ENCODE data around the gene CD151. TPM values are rescaled to one million over a fixed set of nuclear protein-coding genes. Genes with fewer than 3 reads are reported as not detected.

The CD151 gene
- polyA plus RNA-seq, 1 experiment = 559 TPM

DNA sequence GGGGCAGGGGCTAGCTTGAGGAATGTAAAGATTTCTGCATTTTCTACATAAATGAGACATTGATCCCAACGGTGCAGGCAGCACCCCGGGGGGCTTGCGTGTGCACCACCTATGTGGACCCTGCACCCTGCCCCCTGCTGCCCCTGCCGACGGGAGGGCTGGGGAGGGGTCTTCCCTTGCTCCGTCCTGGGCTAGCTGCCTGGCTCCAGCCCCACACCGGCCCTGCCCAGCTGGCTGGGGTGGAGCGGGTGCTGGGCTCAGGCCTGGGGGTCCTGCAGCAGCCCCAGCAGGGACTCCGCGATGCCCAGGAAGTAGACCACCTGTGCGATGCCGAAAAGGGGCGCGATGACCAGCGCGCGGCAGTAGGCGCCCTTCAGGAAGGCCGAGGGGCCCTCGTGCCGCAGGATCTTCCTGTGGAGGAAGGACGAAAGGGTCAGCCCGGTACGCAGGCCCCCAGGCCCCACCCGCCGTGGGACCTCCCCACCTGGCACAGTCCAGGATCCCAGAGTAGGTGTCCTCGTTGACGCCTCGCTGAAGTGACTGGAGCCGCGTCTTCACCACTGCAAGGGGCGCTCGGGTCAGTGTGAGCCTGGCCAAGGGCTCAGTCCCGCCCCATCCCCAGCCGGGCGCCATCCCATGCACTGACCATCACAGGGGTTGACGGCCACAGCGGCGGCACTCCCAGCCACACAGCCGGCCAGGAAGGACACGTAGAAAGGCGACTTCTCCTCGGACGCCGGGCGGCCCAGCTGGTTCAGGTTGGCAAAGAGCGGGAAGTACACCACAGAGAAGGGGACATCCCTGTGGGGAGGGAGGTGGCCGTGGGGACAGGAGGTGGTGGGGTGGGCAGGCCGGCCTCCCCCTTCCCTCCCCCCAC lies 40.9 kb upstream of the CD151 start:
- H3K27ac ChIP-seq (ENCODE audit: low read depth, low read length) = no peak overlapping the region
- POLR2A ChIA-PET = no interaction called here
- TF ChIP-seq, protein P1, sequence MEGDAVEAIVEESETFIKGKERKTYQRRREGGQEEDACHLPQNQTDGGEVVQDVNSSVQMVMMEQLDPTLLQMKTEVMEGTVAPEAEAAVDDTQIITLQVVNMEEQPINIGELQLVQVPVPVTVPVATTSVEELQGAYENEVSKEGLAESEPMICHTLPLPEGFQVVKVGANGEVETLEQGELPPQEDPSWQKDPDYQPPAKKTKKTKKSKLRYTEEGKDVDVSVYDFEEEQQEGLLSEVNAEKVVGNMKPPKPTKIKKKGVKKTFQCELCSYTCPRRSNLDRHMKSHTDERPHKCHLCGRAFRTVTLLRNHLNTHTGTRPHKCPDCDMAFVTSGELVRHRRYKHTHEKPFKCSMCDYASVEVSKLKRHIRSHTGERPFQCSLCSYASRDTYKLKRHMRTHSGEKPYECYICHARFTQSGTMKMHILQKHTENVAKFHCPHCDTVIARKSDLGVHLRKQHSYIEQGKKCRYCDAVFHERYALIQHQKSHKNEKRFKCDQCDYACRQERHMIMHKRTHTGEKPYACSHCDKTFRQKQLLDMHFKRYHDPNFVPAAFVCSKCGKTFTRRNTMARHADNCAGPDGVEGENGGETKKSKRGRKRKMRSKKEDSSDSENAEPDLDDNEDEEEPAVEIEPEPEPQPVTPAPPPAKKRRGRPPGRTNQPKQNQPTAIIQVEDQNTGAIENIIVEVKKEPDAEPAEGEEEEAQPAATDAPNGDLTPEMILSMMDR (IDR thresholded peaks at IDR 0.05; ENCODE audit: low read depth, low read length) = no peak
- DNase-seq (ENCODE audit: low read depth, low spot score) = no peak
- H3K27me3 ChIP-seq (ENCODE audit: control insufficient read depth, insufficient read depth, low read length) = no peaks in the 10 kb centered on the region
- CTCF ChIA-PET = no interaction called here
- no peak overlapping the region for H3K4me3 ChIP-seq (ENCODE audit: low read depth, low read length)
- no peaks in the 10 kb centered on the region; the same call in 1 of the 2 replicates for H3K9me3 ChIP-seq (ENCODE audit: control insufficient read depth, insufficient read depth, low read length)

DNA sequence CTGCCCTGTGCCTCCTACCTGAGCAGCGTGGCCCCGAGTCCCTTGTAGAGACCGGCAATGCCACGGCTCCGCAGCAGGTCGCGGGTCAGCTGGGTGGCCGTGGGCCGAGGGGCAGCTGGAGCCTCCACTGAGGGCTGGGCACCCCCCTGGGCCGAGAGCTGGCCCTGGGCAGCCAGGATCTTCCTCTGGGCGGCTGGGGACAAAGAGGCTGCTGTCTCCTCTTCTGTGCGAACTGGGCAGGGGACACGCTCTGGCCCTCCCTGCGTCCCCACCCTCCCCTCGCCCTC lies 40.3 kb upstream of the CD151 start:
- DNase-seq (ENCODE audit: low read depth, low spot score) = no peak
- Histone ChIP-seq H3K27me3 (ENCODE audit: control insufficient read depth, insufficient read depth, low read length) (no peaks in the 10 kb centered on the region), H3K4me3 (ENCODE audit: low read depth, low read length) (no peak overlapping the region), H3K9me3 (ENCODE audit: control insufficient read depth, insufficient read depth, low read length) (no peaks in the 10 kb centered on the region; the same call in 1 of the 2 replicates), H3K27ac (ENCODE audit: low read depth, low read length) (no peak overlapping the region)
- ChIA-PET CTCF (no interaction called here), POLR2A (no interaction called here)
- TF ChIP-seq, protein P1 (IDR thresholded peaks at IDR 0.05; ENCODE audit: low read depth, low read length) = no peak

DNA sequence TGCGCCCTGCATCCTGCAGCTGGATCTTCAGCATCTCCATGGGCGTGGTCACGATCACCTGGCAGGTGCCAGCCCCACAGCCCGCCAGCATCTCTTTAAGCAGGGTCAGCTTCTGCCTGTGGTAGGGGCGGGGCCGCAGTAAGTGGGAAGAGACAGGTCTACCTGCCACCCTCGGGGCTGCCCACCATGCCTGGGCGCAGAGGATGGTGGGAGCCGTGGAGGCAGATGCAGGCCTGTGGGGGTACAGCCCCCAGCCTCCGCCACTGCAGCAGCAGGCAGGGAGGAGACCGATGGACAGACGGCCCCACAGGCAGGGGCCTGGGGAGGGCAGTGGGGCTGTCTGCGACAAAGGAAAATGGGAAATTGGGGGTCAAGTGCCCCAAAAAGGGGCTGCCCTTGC lies 39.9 kb upstream of the CD151 start:
- Histone ChIP-seq H3K27ac (ENCODE audit: low read depth, low read length) (no peak overlapping the region), H3K27me3 (ENCODE audit: control insufficient read depth, insufficient read depth, low read length) (no peaks in the 10 kb centered on the region), H3K9me3 (ENCODE audit: control insufficient read depth, insufficient read depth, low read length) (no peaks in the 10 kb centered on the region; the same call in 1 of the 2 replicates), H3K4me3 (ENCODE audit: low read depth, low read length) (no peak overlapping the region)
- no peak for DNase-seq (ENCODE audit: low read depth, low spot score)
- TF ChIP-seq, protein P1 (IDR thresholded peaks at IDR 0.05; ENCODE audit: low read depth, low read length) = no peak
- CTCF ChIA-PET = no interaction called here
- POLR2A ChIA-PET = no interaction called here

DNA sequence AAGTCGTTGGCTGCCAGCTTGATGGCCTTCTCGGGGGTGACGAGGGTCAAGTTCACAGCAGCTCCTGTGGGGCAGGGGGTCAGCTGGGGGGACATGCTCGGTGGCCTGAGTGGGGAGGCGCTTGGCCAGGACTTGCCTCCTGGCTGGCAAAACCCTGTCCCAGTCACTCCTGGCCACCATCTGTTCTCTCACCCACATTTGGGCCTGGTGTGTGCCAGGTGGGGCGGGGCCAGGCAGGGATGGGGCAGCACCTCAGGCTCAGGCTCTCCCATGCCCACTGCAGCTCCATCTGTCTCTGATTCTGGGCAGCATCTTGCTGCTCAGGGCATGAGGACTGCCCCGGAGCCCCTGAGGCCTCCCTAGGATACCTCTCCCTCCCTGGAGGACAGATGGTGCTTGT lies 39.2 kb upstream of the CD151 start:
- TF ChIP-seq, protein P1 (IDR thresholded peaks at IDR 0.05; ENCODE audit: low read depth, low read length) = no peak
- CTCF ChIA-PET = no interaction called here
- Histone ChIP-seq H3K27me3 (ENCODE audit: control insufficient read depth, insufficient read depth, low read length) (no peaks in the 10 kb centered on the region), H3K4me3 (ENCODE audit: low read depth, low read length) (no peak overlapping the region), H3K9me3 (ENCODE audit: control insufficient read depth, insufficient read depth, low read length) (no peaks in the 10 kb centered on the region; the same call in 1 of the 2 replicates), H3K27ac (ENCODE audit: low read depth, low read length) (no peak overlapping the region)
- POLR2A ChIA-PET = no interaction called here
- no peak for DNase-seq (ENCODE audit: low read depth, low spot score)

DNA sequence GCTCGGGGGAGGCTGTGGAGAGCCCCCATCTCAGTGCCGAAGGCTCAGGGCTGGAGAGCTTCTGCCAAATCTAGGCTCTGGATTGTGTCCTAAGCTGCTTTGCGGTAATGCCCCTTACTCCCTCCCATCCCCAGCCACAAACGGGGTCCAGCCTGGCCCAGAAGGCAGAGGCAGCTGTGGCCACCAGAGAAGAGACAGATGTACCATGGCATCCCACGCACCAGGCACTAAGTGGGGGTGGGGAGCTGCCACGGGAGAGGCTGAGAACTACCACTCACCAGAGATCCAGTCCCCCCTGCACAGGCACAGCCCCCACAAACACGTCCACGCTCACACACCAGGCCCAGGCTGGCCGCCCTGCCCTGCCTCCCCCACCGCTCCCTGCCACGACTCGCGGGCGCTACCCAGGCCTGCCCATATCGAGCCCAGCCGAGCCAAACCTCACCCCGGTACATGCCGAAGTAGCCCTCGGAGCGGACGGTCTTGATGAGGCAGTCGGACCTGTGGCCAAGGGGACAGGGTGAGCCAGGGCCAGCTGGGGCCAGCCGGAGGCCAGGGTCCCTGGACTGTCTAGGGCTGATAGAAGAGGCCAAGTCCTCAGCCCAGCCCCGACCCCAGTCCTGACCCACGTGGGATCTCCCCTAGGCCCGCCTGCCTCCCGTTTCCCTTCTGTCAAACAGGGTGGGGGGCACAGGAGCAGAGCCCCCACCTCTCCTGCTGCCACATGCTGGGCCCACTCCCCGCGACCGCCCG lies 38.6 kb upstream of the CD151 start:
- ChIA-PET CTCF (no interaction called here), POLR2A (interaction anchor here (0.5 kb wide), 1 partner anchor 15 kb away, joined by 4 read pairs; no protein-coding TSS in a partner anchor)
- DNase-seq (ENCODE audit: low read depth, low spot score) = no peak

More for the DNA sequence above, 38.6 kb upstream of the CD151 start:
- H3K9me3 ChIP-seq (ENCODE audit: control insufficient read depth, insufficient read depth, low read length) = no peaks in the 10 kb centered on the region; the same call in 1 of the 2 replicates
- TF ChIP-seq, protein P1 (IDR thresholded peaks at IDR 0.05; ENCODE audit: low read depth, low read length) = no peak
- no peak overlapping the region for H3K4me3 ChIP-seq (ENCODE audit: low read depth, low read length)
- no peaks in the 10 kb centered on the region for H3K27me3 ChIP-seq (ENCODE audit: control insufficient read depth, insufficient read depth, low read length)
- H3K27ac ChIP-seq (ENCODE audit: low read depth, low read length) = no peak overlapping the region

Measured in AG04450 (cell line).